ENCODE measurements around the gene TMEM98. TPM values are rescaled to one million over a fixed set of nuclear protein-coding genes. Genes with fewer than 3 reads are reported as not detected.
A peak's percentile ranks its signal among the peaks of the same experiment; 100 is the strongest.
"Not testable (repeated sequence)": the region's sequence is repeated elsewhere in the genome, so short reads cannot be mapped to it uniquely, and the experiment has no call there.

Gene TMEM98, protein sequence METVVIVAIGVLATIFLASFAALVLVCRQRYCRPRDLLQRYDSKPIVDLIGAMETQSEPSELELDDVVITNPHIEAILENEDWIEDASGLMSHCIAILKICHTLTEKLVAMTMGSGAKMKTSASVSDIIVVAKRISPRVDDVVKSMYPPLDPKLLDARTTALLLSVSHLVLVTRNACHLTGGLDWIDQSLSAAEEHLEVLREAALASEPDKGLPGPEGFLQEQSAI
- total RNA-seq, result 1 to 10 TPM in 1 of 2 experiments, under 1 TPM in 1; 0.35 to 1.2 TPM

DNA sequence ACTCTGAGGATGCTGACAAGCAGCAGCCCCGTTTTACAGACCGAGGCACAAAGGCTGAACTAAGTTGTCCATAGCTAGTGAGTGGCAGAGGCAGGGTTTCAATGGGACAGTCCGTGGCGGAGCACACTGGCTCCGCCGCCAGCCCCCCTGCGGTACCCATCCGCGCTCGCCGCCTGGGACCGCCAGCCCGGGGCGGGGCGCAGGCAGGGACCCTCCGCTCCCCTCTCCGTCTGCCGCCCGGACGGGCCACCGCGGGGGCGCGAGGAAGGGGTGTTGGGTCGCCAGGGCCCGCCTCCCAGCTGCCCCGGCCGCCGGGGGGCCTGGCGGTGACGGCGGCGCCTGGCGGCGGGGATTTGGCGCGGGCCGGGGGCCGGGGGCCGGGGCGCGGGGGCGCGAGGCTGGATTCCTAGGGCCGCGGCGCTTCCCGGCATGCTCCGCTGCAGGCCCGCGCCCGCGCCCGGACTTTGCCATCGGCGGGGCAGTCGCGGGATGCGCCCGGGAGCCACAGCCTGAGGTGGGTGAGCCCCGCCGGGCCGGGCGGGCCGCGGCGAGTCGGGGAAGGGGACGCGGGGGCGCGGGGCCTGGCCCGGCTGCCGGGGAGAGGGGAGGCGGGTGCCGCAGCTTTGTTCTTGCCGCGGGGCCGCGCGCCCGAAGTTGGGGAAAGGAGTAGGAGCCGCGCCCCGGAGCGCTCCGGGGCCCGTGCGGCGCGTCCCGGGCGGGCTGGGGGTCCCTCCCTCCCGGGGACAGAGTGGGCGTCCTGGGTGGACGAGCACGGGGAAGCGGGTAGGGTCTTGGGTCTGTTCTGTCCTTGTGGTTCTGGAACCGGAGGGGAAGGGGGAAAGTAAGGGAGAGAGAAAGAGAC is at the start of gene TMEM98:
TMEM98 (plus strand) TSS at position 430 of the 862 bp plus-strand sequence. CDS start 3,376 bp downstream, outside the sequence.
- DNase-seq (no peak), ATAC-seq (peak; percentile 63)
- CTCF ChIA-PET, result interaction anchor here (1.1 to 2.3 kb wide), 7 partner anchors 7 to 144 kb away, joined by 4 to 8 read pairs (median 6); partner anchors contain the start of gene MYO1D
- Mint-ChIP-seq H3K27ac (no peak within 1 kb of the TSS), H3K4me3 (peak within 1 kb of the TSS; percentile 46), H3K4me1 (peaks cover 4% of the 10 kb centered on the region), H3K27me3 (peaks cover 54% of the 10 kb centered on the region), H3K9me3 (ENCODE audit: low read depth) (no peaks in the 10 kb centered on the region), H3K36me3 (no peaks in the 10 kb centered on the region)

DNA sequence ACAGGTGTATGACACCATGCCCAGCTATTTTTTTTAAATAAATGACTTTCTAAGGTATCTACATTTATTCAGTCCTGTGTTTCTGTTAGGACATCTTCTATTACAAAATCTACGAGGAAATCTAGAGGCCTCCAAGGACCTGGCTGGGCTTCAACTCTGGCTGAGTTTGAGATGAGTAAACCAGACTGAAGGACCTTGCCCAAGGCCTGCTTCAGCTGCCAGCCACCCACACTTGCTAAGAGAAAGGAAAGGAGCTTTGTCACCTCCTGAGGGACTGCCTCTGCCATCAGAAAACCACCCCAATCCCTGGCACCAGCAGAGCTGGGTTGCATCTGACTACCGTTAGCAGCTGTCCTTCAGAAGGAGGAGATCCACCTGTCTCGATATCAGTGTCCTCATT is 49.7 kb upstream of the TMEM98 start:
- Mint-ChIP-seq H3K27me3 (peaks cover 12% of the 10 kb centered on the region), H3K36me3 (no peaks in the 10 kb centered on the region), H3K27ac (no peak overlapping the region), H3K9me3 (ENCODE audit: low read depth) (no peaks in the 10 kb centered on the region), H3K4me1 (peaks cover 23% of the 10 kb centered on the region), H3K4me3 (no peak overlapping the region)
- no peak for DNase-seq
- ATAC-seq, result no peak
- CTCF ChIA-PET, result interaction anchor here (1.2 to 7.4 kb wide), 13 partner anchors 15 to 431 kb away, joined by 3 to 190 read pairs (median 12); a partner anchor contains a TSS

DNA sequence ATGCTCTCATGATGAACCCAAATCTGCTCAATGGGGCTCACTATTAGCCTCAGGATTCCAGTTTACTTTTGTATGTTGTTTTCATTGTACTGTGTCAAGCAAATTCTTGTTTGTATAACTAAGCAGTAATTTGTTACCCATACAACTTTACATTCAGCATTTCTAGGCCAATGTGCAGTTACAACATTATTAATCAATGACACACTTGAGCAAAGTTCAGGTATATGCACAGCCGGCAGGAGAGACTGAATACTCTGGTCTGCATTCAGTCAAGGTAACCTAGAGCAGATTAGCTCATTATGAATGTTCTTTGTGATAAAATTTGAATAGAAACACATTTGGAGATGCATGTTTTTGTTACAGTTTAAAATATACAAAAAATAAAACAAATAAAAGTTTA is 48.8 kb upstream of the TMEM98 start:
- H3K4me3 Mint-ChIP-seq, result no peak overlapping the region
- no peaks in the 10 kb centered on the region for H3K36me3 Mint-ChIP-seq
- H3K27ac Mint-ChIP-seq, result no peak overlapping the region
- no peak for DNase-seq
- peaks cover 15% of the 10 kb centered on the region for H3K27me3 Mint-ChIP-seq
- H3K9me3 Mint-ChIP-seq (ENCODE audit: low read depth), result no peaks in the 10 kb centered on the region
- no peak for ATAC-seq
- CTCF ChIA-PET, result interaction anchor here (4.3 to 7.4 kb wide), 3 partner anchors 32 to 99 kb away, joined by 47 to 190 read pairs (median 125); no protein-coding TSS in a partner anchor
- peaks cover 23% of the 10 kb centered on the region for H3K4me1 Mint-ChIP-seq

DNA sequence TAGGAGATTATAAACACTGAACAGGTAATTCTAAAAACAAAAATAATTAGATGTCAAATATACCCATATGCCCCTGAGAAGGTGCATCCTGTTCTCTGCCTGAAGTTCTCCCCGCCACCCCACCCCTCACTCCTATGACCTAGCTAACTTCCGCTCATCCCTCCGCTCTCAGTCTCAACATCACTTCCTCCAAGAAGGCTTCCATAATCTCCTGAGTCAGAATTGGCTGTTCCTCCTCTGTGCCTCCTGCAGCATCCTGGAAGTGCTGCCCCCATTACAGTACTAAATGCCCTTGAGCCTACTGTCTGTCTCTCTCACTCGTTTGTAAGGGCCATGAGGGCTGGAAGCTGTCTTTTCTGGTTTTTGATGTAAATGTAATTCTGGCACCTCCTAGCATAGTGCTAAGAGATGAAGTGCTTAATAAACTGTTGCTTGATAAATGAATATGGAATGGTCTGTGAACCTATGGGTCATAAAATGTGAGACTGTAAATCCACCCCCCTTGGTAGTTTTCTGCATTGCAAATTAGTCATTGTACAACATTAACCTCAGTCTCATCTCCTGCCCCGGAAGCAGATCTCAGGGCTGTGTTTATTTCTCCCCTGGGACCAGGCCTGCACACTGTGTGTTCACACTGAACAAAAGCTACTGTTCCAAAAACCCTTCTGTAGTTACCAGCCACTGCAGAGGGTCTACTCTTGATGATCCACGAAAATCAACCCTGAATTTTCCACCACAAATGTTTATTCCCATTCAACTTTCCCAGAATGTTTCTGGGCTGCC is 47.1 kb upstream of the TMEM98 start:
- peaks cover 10% of the 10 kb centered on the region for H3K27me3 Mint-ChIP-seq
- H3K36me3 Mint-ChIP-seq, result no peaks in the 10 kb centered on the region
- no peak for ATAC-seq
- no peak for DNase-seq
- H3K4me1 Mint-ChIP-seq, result peaks cover 17% of the 10 kb centered on the region
- CTCF ChIA-PET, result interaction anchor here (1.2 kb wide), 1 partner anchor 56 kb away, joined by 3 read pairs; no protein-coding TSS in a partner anchor
- H3K27ac Mint-ChIP-seq, result no peak overlapping the region
- no peaks in the 10 kb centered on the region for H3K9me3 Mint-ChIP-seq (ENCODE audit: low read depth)
- no peak overlapping the region for H3K4me3 Mint-ChIP-seq

DNA sequence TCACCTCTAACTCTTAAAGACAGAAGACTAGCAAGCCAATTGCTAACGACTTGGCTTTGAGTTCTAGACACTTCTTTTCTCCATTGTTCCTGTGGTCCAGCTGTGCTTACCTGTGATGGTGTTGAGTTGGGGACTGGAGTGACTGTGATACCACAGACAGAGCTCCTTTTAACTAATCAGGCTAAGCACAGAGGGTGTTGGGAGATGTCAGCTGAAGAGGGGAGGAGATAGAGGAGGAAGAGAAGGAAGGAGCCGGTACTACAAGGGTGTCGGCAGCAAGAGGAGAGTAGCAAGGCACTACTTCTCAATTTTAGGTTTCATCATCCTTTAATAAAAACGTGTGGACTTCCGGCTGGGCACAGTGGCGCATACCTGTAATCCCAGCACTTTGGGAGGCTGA is 45.9 kb upstream of the TMEM98 start:
- no peaks in the 10 kb centered on the region for H3K36me3 Mint-ChIP-seq
- no peak overlapping the region for H3K4me3 Mint-ChIP-seq
- H3K27ac Mint-ChIP-seq, result no peak overlapping the region
- H3K27me3 Mint-ChIP-seq, result peaks cover 10% of the 10 kb centered on the region
- peaks cover 14% of the 10 kb centered on the region for H3K4me1 Mint-ChIP-seq
- ATAC-seq (no peak), DNase-seq (no peak)
- CTCF ChIA-PET, result interaction anchor here (1.9 to 2.2 kb wide), 2 partner anchors 28 to 99 kb away, joined by 6 to 7 read pairs; no protein-coding TSS in a partner anchor
- no peaks in the 10 kb centered on the region for H3K9me3 Mint-ChIP-seq (ENCODE audit: low read depth)

DNA sequence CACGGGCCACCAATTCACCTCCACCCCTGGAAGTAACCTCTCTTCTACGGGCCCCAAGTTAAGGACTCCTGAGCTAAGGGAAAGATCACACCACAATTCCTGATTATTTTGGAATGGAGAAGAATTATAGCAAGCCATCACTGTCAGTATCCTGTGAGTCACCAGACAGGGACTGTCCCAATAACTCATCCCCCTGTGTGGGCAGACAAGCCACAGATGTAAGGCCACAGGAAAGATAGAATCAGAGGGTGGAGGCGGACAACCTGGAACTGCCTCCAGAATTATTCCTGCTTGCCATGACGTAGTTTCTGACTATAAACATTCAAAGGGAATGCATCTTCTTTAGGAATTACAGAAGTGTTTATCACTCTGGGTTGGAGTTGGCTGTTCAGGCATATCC is 45.2 kb upstream of the TMEM98 start:
- Mint-ChIP-seq H3K4me1 (peaks cover 9% of the 10 kb centered on the region), H3K9me3 (ENCODE audit: low read depth) (no peaks in the 10 kb centered on the region), H3K27ac (no peak overlapping the region), H3K4me3 (no peak overlapping the region), H3K36me3 (no peaks in the 10 kb centered on the region), H3K27me3 (peaks cover 10% of the 10 kb centered on the region)
- CTCF ChIA-PET, result interaction anchor here (1.9 to 2.2 kb wide), 2 partner anchors 27 to 100 kb away, joined by 6 to 7 read pairs; no protein-coding TSS in a partner anchor
- DNase-seq (no peak), ATAC-seq (no peak)

DNA sequence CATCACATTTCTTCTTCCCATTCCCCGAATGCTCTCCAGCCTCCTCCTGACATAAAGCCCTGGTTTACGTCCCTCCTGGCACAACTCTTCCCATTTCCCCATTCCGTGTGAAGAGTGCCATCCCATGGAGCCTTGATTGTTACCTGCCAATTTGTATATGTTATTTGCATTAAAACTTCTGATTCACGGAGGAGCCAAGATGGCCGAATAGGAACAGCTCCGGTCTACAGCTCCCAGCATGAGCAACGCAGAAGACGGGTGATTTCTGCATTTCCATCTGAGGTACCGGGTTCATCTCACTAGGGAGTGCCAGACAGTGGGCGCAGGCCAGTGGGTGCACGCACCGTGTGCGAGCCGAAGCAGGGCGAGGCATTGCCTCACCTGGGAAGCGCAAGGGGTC is 41.0 kb upstream of the TMEM98 start:
- H3K9me3 Mint-ChIP-seq (ENCODE audit: low read depth); H3K4me3 Mint-ChIP-seq; H3K36me3 Mint-ChIP-seq; H3K4me1 Mint-ChIP-seq; DNase-seq; H3K27me3 Mint-ChIP-seq; ATAC-seq; H3K27ac Mint-ChIP-seq: not testable (repeated sequence)
- CTCF ChIA-PET, result interaction anchor here (2.3 kb wide), 1 partner anchor 11 kb away, joined by 19 read pairs; the partner anchor contains the start of gene MYO1D

DNA sequence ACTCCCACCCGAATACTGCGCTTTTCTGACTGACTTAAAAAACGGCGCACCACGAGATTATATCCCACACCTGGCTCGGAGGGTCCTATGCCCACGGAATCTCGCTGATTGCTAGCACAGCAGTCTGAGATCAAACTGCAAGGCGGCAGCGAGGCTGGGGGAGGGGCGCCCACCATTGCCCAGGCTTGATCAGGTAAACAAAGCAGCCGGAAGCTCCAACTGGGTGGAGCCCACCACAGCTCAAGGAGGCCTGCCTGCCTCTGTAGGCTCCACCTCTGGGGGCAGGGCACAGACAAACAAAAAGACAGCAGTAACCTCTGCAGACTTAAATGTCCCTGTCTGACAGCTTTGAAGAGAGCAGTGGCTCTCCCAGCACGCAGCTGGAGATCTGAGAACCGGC is 40.5 kb upstream of the TMEM98 start:
- not testable (repeated sequence) for ATAC-seq; H3K9me3 Mint-ChIP-seq (ENCODE audit: low read depth); H3K4me3 Mint-ChIP-seq; H3K27ac Mint-ChIP-seq; H3K4me1 Mint-ChIP-seq; DNase-seq; H3K27me3 Mint-ChIP-seq; H3K36me3 Mint-ChIP-seq
- CTCF ChIA-PET, result interaction anchor here (2.3 kb wide), 1 partner anchor 11 kb away, joined by 19 read pairs; the partner anchor contains the start of gene MYO1D

DNA sequence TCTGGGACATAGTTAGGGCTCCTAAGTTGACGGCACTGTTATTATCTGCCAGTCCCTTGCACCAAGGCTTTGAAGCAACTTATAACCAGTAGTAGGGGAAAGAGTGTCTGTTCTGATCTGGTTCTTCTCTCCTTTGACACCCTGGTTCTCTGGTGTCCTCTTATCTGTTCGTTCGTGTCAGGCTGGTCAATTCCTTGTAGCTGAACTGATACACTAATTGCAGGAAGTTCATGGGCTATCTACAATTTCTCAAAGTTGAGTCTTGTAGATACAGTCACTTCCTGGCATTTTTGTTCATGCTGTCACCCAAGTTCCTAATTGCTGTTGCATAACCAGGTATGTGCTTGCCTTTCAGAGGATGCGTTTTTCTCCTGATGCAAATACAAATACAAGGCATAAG is 33.7 kb upstream of the TMEM98 start:
- Mint-ChIP-seq H3K9me3 (ENCODE audit: low read depth) (no peaks in the 10 kb centered on the region), H3K4me1 (peaks cover 2% of the 10 kb centered on the region), H3K36me3 (no peaks in the 10 kb centered on the region), H3K27me3 (peaks cover 16% of the 10 kb centered on the region), H3K4me3 (no peak overlapping the region), H3K27ac (no peak overlapping the region)
- CTCF ChIA-PET, result interaction anchor here (1.7 to 2.5 kb wide), 2 partner anchors 10 to 17 kb away, joined by 5 to 10 read pairs; partner anchors contain the start of gene MYO1D
- no peak for ATAC-seq
- no peak for DNase-seq

DNA sequence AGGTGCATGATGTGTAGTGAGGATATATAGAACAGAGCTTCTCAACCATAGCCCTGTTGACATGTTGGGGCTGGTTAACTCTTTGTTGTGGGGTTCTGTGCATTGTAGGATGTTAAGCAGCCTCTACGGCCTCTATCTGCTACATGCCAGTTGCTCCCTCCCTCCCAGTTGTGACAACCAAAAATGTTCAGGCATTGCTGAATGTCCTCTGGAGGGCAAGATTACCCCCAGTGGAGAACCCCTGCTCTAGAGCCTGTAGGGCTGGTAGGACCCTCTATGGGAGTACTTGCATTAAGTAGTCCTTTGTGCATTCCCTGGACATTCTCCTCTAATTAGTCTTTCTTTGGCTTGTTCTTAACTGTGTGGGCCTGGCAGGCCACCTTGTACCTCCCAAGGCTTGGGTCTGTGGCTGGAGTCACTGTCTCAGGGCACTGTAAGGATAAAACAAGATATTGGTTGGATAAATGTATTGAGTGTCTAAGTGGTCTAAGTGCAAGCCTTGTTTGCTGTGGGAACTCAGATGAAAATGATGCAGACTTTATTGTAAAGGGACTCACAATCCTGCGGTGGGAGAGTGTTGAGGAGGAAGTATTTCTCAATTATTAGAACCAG is 31.2 kb upstream of the TMEM98 start:
- DNase-seq (no peak), ATAC-seq (no peak)
- Mint-ChIP-seq H3K36me3 (peaks cover 2% of the 10 kb centered on the region), H3K27me3 (peaks cover 19% of the 10 kb centered on the region), H3K27ac (no peak overlapping the region), H3K9me3 (ENCODE audit: low read depth) (no peaks in the 10 kb centered on the region), H3K4me3 (no peak overlapping the region), H3K4me1 (peaks cover 2% of the 10 kb centered on the region)
- CTCF ChIA-PET, result interaction anchor here (1.2 to 2.5 kb wide), 2 partner anchors 19 to 40 kb away, joined by 3 to 10 read pairs; partner anchors contain the start of gene MYO1D

DNA sequence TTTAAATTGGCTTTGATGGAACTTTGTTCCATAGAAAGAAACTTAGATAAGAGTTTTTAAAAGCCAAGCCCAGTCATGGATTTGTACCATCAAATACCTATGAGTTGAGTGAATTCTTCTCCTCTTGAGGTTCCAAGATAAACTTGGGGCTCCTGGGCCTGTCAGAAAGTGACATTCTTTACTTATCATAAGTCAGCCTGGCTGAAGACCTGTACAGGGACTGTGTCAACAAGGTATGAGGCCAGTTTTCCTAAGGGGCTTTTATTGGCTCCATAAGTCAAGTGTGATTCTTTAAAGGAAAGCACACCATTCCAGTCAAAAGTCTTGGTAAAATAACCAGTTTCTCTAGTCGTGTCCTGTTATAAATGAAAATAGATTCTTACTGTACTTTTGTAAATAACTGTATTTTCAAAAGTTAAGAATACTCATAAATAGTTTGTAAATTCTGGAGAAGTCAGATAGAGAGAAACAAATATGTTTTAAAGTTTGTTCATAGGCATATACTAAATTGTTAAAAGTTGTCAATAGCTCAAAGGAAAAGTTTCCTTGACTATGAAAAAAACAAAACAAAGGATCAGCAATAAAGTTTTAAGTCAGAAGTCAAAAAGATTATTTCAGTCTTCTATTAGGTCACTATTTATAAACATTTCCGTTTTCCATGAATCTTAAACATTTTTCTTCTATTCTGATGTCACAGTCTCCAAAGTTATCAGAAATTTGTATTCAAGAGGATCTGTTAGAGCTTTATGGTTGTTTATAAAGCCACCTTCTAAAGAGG is 28.5 kb upstream of the TMEM98 start:
- no peak for ATAC-seq
- CTCF ChIA-PET, result interaction anchor here (0.7 kb wide), 1 partner anchor 10 kb away, joined by 4 read pairs; no protein-coding TSS in a partner anchor
- Mint-ChIP-seq H3K4me1 (peaks cover 15% of the 10 kb centered on the region), H3K36me3 (peaks cover 2% of the 10 kb centered on the region), H3K4me3 (no peak overlapping the region), H3K9me3 (ENCODE audit: low read depth) (no peaks in the 10 kb centered on the region), H3K27ac (no peak overlapping the region), H3K27me3 (peaks cover 19% of the 10 kb centered on the region)
- no peak for DNase-seq

DNA sequence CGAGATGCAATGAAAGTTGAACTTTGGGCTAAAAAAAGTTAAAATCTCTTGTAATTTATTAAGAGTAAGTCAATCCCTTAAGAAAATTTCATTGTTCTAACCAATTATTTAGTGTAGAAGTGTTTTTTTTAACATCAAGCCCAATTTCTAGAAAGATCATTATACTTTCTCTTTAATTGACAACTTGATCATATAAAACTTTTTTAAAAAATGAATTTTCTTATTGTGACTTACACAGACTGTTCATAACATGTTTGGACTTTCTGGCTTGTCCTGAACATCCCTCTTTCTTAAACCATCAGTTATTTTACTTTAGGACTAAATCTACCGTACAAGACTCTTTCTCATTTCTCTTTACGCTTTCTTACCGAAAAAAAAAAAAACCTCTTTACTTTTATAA is 26.2 kb upstream of the TMEM98 start:
- CTCF ChIA-PET, result no interaction called here
- Mint-ChIP-seq H3K9me3 (ENCODE audit: low read depth) (no peaks in the 10 kb centered on the region), H3K27me3 (peaks cover 16% of the 10 kb centered on the region), H3K36me3 (peaks cover 2% of the 10 kb centered on the region), H3K27ac (no peak overlapping the region), H3K4me1 (peaks cover 32% of the 10 kb centered on the region), H3K4me3 (no peak overlapping the region)
- ATAC-seq (no peak), DNase-seq (no peak)

Measured in activated CD8-positive, alpha-beta memory T cell treated with anti-CD3 and anti-CD28 coated beads, Interleukin-2, amount 10 ng/mL, durations not matched to agents 7 days and 5 days (primary cell).